Measurements from ENCODE around the gene LMOD3. TPM values are rescaled to one million over a fixed set of nuclear protein-coding genes. Genes with fewer than 3 reads are reported as not detected.

Gene LMOD3
- total RNA-seq, 1 donor from 2014 or later, result 0.12 TPM

DNA sequence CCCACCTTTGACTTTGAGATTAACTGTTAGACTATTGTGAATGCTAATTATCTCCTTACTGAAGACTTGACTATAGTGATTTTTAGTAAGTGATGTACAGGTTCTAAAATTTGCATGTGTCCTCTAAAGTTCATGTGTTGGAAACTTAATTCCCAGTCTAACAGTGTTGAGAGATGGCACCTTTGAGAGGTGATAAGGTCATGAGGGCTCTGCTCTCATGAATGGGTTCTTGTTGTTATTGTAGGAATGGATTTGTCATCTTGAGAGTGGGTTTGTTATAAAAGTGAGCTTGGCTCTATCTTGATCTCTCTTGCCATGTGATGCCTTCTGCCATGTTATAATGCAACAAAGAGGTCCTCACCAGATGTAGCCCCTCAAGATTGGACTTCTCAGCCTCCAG is 18.9 kb upstream of the LMOD3 start:
- Histone ChIP-seq H3K27ac (no peak overlapping the region), H3K36me3 (no peaks in the 10 kb centered on the region), H3K4me1 (no peaks in the 10 kb centered on the region), H3K27me3 (no peaks in the 10 kb centered on the region), H3K9me3 (no peaks in the 10 kb centered on the region), H3K4me3 (no peak overlapping the region)
- DNase-seq (no peak), ATAC-seq (no peak)
- TF ChIP-seq, protein P1, sequence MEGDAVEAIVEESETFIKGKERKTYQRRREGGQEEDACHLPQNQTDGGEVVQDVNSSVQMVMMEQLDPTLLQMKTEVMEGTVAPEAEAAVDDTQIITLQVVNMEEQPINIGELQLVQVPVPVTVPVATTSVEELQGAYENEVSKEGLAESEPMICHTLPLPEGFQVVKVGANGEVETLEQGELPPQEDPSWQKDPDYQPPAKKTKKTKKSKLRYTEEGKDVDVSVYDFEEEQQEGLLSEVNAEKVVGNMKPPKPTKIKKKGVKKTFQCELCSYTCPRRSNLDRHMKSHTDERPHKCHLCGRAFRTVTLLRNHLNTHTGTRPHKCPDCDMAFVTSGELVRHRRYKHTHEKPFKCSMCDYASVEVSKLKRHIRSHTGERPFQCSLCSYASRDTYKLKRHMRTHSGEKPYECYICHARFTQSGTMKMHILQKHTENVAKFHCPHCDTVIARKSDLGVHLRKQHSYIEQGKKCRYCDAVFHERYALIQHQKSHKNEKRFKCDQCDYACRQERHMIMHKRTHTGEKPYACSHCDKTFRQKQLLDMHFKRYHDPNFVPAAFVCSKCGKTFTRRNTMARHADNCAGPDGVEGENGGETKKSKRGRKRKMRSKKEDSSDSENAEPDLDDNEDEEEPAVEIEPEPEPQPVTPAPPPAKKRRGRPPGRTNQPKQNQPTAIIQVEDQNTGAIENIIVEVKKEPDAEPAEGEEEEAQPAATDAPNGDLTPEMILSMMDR (IDR thresholded peaks at IDR 0.05), result no peak
- intact Hi-C loops (cut with DNase I), result no loop called here

DNA sequence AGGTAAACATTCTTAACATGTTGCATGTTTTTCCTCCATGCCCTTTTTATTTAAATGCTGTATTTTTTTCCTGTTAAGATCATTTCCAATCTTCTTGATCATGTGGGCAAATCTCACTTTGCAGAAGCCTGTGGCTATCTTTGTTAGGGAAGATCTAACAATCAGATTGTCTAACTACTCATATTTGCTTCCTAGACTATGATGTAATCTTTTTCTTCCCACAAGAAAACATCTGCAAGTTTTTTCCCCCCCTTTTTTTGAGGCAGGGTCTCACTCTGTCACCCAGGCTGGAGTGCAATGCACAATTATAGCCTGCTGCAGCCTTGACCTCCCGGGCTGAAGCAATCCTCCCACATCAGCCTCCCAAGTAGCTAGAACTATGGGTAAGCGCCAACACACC is 15.0 kb upstream of the LMOD3 start:
- DNase-seq (no peak), ATAC-seq (no peak)
- TF ChIP-seq, protein P1 (IDR thresholded peaks at IDR 0.05), result no peak
- no peaks in the 10 kb centered on the region for H3K36me3 ChIP-seq
- H3K27me3 ChIP-seq, result no peaks in the 10 kb centered on the region
- no peaks in the 10 kb centered on the region for H3K9me3 ChIP-seq
- H3K4me3 ChIP-seq, result no peak overlapping the region
- intact Hi-C loops (cut with DNase I), result no loop called here
- H3K27ac ChIP-seq, result no peak overlapping the region
- no peaks in the 10 kb centered on the region for H3K4me1 ChIP-seq

DNA sequence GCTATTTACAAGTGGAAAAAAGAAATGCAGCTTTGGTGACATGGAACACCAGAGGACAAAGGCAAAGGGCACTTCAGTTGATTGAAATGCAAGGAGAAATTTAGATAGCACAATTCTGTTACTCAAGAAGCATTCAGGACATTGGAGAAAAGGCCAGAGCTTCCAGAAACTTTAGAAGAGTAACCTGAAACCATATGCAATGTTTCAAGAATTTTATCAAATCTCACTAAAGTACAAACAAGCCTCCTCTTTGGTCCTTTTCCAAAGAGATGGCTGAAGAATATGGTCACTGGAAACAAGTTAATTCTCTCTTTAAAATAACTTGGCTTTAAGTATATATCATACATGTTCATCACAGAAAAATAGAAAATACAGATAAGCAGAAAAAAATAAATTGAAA is 14.6 kb upstream of the LMOD3 start:
- Histone ChIP-seq H3K27ac (no peak overlapping the region), H3K9me3 (no peaks in the 10 kb centered on the region), H3K27me3 (no peaks in the 10 kb centered on the region), H3K36me3 (no peaks in the 10 kb centered on the region), H3K4me3 (no peak overlapping the region), H3K4me1 (no peaks in the 10 kb centered on the region)
- intact Hi-C loops (cut with DNase I), result no loop called here
- ATAC-seq, result no peak
- no peak for DNase-seq
- TF ChIP-seq, protein P1 (IDR thresholded peaks at IDR 0.05), result no peak

DNA sequence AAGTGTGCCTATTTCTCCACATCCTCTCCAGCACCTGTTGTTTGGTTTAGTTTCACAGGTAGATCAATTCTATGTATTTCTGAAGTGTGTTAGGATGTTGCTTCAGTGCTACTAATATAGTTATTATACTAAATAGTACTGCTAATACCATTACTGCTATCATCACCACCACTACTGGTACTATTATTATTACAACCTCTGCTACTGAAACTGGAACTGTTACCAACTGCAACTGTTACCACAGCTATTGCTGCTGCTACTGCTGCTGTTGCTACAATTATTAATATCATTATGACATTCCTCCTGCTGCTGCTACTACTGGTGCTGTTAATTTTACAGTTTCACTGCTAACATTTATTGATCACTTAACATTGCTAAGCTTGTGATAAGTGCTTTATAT is 8.3 kb upstream of the LMOD3 start:
- TF ChIP-seq, protein P1 (IDR thresholded peaks at IDR 0.05), result no peak
- no peak overlapping the region for H3K27ac ChIP-seq
- H3K36me3 ChIP-seq, result no peaks in the 10 kb centered on the region
- H3K4me3 ChIP-seq, result no peak overlapping the region
- H3K27me3 ChIP-seq, result no peaks in the 10 kb centered on the region
- H3K9me3 ChIP-seq, result no peaks in the 10 kb centered on the region
- no peak for ATAC-seq
- intact Hi-C loops (cut with DNase I), result no loop called here
- no peak for DNase-seq
- H3K4me1 ChIP-seq, result no peaks in the 10 kb centered on the region

DNA sequence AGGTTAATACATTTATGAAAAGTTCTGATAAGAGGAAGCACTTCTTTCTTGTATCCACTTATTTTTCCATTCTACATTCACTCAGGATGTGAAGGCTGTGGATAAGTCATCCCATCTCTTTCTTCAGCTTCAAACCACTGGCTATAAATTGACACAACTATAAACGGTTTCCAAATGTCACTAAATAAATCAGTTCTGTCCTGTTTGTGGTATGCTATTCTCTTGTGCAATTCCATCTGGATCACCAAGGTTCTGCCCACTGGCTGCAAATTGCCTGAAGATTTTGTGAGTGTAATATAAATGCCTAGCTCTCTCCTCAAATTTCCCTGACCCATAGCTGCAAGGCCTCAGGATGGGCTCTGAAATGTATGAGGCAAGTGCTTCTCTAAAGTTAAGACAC is 7.1 kb upstream of the LMOD3 start:
- intact Hi-C loops (cut with DNase I), result no loop called here
- Histone ChIP-seq H3K36me3 (no peaks in the 10 kb centered on the region), H3K27ac (no peak overlapping the region), H3K27me3 (no peaks in the 10 kb centered on the region), H3K4me1 (no peaks in the 10 kb centered on the region), H3K9me3 (no peaks in the 10 kb centered on the region), H3K4me3 (no peak overlapping the region)
- TF ChIP-seq, protein P1 (IDR thresholded peaks at IDR 0.05), result no peak
- DNase-seq, result no peak
- no peak for ATAC-seq

DNA sequence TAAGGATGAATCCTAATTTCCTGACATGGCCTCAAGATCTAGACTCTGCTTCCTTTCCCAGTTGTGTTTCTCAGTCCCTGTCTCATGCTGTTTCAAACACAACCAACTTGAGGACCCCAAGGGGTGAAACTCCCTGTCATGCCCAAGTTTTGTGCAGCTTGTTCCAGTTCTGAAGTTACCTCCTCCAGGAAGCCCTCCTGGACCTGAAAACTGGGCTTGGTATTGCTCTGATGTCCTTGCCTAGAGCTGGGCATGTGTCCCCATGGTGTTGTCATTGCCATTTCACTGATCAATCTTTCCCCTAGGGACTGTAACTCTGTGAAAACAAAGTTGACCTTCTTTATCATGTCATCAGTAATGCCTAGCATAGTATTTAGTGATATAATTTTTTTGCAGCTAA is 6.1 kb upstream of the LMOD3 start:
- Histone ChIP-seq H3K9me3 (no peaks in the 10 kb centered on the region), H3K36me3 (no peaks in the 10 kb centered on the region), H3K27ac (no peak overlapping the region), H3K4me3 (no peak overlapping the region), H3K27me3 (no peaks in the 10 kb centered on the region), H3K4me1 (no peaks in the 10 kb centered on the region)
- intact Hi-C loops (cut with DNase I), result no loop called here
- TF ChIP-seq, protein P1 (IDR thresholded peaks at IDR 0.05), result no peak
- DNase-seq, result no peak
- no peak for ATAC-seq
